Measurements from ENCODE around the gene MEI1. TPM values are rescaled to one million over a fixed set of nuclear protein-coding genes. Genes with fewer than 3 reads are reported as not detected.
"Not testable (repeated sequence)": the region's sequence is repeated elsewhere in the genome, so short reads cannot be mapped to it uniquely, and the experiment has no call there.

MEI1 gene
- total RNA-seq, 6 donors from 2014 or later: 0.89 to 20.7 (median 5.7) TPM

DNA sequence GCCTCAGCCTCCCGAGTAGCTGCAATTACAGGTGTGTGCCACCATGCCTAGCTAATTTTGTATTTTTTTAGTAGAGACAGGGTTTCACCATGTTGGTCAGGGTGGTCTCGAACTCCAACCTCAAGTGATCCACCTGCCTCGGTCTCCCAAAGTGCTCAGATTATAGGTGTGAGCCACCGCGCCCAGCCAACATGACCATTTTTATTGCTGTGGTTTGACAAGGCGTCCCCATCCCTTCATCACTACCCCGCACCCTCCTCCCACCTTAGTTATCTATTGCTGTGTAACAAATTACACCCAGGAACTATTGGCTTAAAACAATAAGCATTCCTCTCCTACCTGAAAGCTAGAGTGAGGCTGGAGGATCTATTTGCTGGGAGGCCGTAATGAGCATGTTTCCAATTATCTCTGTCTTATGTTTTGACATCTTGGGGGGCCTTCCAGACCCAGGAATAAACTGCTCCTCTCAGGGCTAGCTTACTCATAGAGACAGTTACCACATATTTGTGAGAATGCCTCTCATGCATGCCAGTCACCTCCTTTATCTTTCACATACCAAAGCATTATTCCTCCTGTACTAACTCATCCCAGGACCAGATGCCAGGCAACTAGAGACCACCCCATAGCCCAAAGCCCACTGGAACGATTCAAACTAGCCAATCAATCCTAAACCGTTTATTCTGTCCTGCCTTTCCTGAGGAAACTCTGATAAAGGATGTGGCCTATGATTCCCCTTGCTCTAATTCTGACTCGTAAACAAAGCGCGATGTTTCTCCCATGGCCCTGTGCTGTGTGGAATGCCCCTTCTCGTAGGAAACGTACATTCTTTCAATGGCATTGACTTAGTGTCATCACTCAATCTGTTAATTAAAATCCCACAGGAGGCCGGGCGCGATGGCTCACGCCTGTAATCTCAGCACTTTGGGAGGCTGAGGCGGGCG is 30.1 kb upstream of the MEI1 start:
- Histone ChIP-seq H3K36me3 (peaks cover 0 to 26% (median 13%) of the 10 kb centered on the region in 4 donors), H3K4me3 (no peak overlapping the region), H3K27me3 (no peaks in the 10 kb centered on the region), H3K4me1 (peaks cover 12 to 30% (median 18%) of the 10 kb centered on the region in 4 donors), H3K9me3 (no peaks in the 10 kb centered on the region), H3K27ac (peak overlapping the region; percentile 9 to 94 (median 59))
- no peak for TF ChIP-seq POLR2AphosphoS5 (IDR thresholded peaks at IDR 0.05)
- no peak for TF ChIP-seq EP300 (IDR thresholded peaks at IDR 0.05)
- no peak for TF ChIP-seq CTCF (IDR thresholded peaks at IDR 0.05)
- DNase-seq: peak in 1 of 2 donors; percentile 20
- WGBS, 2 donors: 80 to 82% methylated on average over 21 of the region's 21 CpGs
- ATAC-seq (ENCODE audit: low FRiP score in 2 of 2): no peak

DNA sequence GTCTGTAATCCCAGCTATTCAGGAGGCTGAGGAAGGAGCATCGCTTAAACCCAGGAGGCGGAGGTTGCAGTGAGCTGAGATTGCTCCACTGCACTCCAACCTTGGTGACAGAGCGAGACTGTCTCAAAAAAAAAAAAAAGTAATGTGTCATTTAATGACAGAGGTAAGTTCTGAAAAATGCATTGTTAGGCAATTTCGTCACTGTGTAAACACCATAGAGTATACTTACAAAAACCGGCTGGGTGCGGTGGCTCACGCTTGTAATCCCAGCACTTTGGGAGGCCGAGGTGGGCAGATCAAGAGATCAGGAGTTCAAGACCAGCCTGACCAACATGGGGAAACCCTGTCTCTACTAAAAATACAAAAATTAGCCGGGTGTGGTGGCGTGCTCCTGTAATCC is 27.2 kb upstream of the MEI1 start:
- ATAC-seq (ENCODE audit: low FRiP score in 2 of 2) (peak; percentile 7 to 49), DNase-seq (peak in 1 of 2 donors; percentile 60)
- H3K4me3 ChIP-seq, H3K27me3 ChIP-seq, H3K9me3 ChIP-seq, H3K27ac ChIP-seq: not testable (repeated sequence)
- Histone ChIP-seq H3K4me1 (peaks cover 5 to 20% (median 11%) of the 10 kb centered on the region in 4 donors), H3K36me3 (peaks cover 0 to 37% (median 18%) of the 10 kb centered on the region in 4 donors)
- 67 to 78% methylated on average over 10 of the region's 10 CpGs for WGBS, 2 donors

DNA sequence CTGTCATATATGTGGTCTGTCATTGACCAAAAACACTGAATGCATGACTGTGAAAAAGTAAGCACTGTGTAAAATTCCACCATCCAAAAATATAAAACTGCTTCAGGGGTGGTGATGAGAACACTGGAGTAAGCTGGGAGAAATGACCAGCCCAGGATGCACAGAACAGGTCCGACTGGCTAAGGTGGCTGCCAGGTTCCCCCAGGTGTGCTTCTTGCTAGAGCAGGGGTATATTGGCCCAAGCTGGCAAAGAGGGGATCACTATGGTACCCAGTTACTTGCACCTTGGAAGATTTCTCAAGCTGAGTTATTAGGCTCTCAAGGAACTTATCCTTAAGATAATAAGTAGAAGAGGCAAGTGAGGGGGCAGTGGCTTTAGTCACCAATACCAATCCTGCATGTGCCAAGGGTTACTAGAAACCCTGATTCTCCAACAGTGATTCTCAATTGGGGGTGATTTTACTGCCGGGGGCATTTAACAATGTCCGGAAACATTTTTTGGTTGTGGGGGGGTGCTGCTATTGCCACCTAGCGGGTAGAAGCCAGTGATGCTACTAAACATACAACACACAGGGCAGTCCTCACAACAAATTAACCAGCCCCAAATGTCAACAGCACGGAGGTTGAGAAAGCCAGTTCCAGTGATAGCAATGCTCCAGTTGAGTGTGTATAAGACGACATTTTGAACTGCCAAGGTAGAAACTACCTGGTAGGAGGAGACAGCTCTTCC is 26.4 kb upstream of the MEI1 start:
- no peak for TF ChIP-seq POLR2AphosphoS5 (IDR thresholded peaks at IDR 0.05)
- peaks cover 0 to 14% (median 7%) of the 10 kb centered on the region in 4 donors for H3K4me1 ChIP-seq
- no peaks in the 10 kb centered on the region for H3K9me3 ChIP-seq
- WGBS, 2 donors: 77 to 83% methylated on average over 6 of the region's 6 CpGs
- DNase-seq (no peak), ATAC-seq (ENCODE audit: low FRiP score in 2 of 2) (no peak)
- no peaks in the 10 kb centered on the region for H3K27me3 ChIP-seq
- peak overlapping the region in 3 of 4 donors; percentile 2 to 30 (median 16) for H3K27ac ChIP-seq
- H3K36me3 ChIP-seq: peaks cover 0 to 45% (median 23%) of the 10 kb centered on the region in 4 donors
- no peak overlapping the region for H3K4me3 ChIP-seq

DNA sequence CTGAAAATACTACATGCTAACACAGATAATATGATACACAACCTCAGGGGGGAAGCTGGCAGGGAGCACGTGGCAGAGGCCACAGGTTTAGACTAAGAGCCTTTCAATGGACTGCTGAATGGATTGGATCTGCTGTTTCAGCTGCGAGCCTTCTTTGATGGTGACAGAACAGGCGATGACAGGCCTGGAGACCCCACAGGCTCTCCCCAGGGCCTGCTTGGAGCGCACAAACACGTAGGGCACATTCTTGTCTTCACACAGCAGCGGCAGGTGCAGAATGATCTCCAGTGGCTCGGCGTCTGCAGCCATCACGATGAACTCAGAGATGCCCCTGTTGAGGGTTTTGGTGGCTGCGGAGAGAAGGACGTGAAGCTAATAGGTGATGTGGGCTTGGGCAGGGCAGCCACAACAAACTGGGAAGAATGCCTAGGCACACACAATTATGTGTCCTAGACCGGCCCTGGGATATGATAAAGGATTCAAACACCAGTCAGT is 24.4 kb upstream of the MEI1 start:
- Histone ChIP-seq H3K27me3 (no peaks in the 10 kb centered on the region), H3K27ac (peak overlapping the region in 1 of 4 donors; percentile 11), H3K4me1 (peaks cover 0 to 4% (median under 1%) of the 10 kb centered on the region in 4 donors), H3K4me3 (no peak overlapping the region), H3K9me3 (no peaks in the 10 kb centered on the region), H3K36me3 (peaks cover 4 to 65% (median 40%) of the 10 kb centered on the region in 4 donors)
- 87 to 93% methylated on average over 12 of the region's 12 CpGs for WGBS, 2 donors
- ATAC-seq (ENCODE audit: low FRiP score in 2 of 2) (no peak), DNase-seq (peak in 1 of 2 donors; percentile 9)
- no peak for TF ChIP-seq POLR2A (IDR thresholded peaks at IDR 0.05)
- no peak for TF ChIP-seq CTCF (IDR thresholded peaks at IDR 0.05)
- no peak for TF ChIP-seq EP300 (IDR thresholded peaks at IDR 0.05)
- TF ChIP-seq POLR2AphosphoS5 (IDR thresholded peaks at IDR 0.05): no peak

- H3K36me3 ChIP-seq: peaks cover 4 to 75% (median 46%) of the 10 kb centered on the region in 4 donors
- H3K27ac ChIP-seq: no peak overlapping the region
- no peaks in the 10 kb centered on the region for H3K9me3 ChIP-seq
- no peak for ATAC-seq (ENCODE audit: low FRiP score in 2 of 2)
- no peaks in the 10 kb centered on the region for H3K27me3 ChIP-seq
- H3K4me1 ChIP-seq: peaks cover 0 to 7% (median 0%) of the 10 kb centered on the region in 4 donors
- no peak for TF ChIP-seq POLR2AphosphoS5 (IDR thresholded peaks at IDR 0.05)
- TF ChIP-seq EP300 (IDR thresholded peaks at IDR 0.05): no peak
- TF ChIP-seq CTCF (IDR thresholded peaks at IDR 0.05): no peak
- no peak for TF ChIP-seq POLR2A (IDR thresholded peaks at IDR 0.05)
- DNase-seq: no peak
- WGBS, 2 donors: 85 to 92% methylated on average over 4 of the region's 4 CpGs
- H3K4me3 ChIP-seq: no peak overlapping the region
Observed at GRCh38 chr22:41676134-41676533, 23.2 kb upstream of the MEI1 start.

All from upper lobe of left lung (tissue), 6 donors.